SH-SY5Y (cell line): ENCODE results near the gene BRD3OS.

Experiments used
- GATA2 ChIP-seq: IDR thresholded peaks from 2 replicates; pipeline ENCODE4 v1.6.1; 2011; ENCODE audit warnings: mild to moderate bottlenecking, low read depth, low read length
- GATA3 ChIP-seq: IDR thresholded peaks from 2 replicates; pipeline ENCODE4 v1.6.1; 2011; ENCODE audit warnings: low read depth, mild to moderate bottlenecking, low read length, moderate library complexity

The BRD3OS gene

GRCh38 chr9:134029248-134030226 is 4.3 kb downstream of the BRD3OS start:
- TF ChIP-seq GATA3 (no peak), GATA2 (no peak)

GRCh38 chr9:134030821-134031470 is 5.7 kb downstream of the BRD3OS start:
- TF ChIP-seq GATA2: no peak
- TF ChIP-seq GATA3: no peak

- no peak for TF ChIP-seq GATA3
- TF ChIP-seq GATA2: no peak
Measured at GRCh38 chr9:134031783-134032182, 6.5 kb downstream of the BRD3OS start.

- no peak for TF ChIP-seq GATA3
- no peak for TF ChIP-seq GATA2
Measured at GRCh38 chr9:134032456-134033222, 7.4 kb downstream of the BRD3OS start.

- no peak for TF ChIP-seq GATA2
- no peak for TF ChIP-seq GATA3
Measured at GRCh38 chr9:134033516-134034214, 8.4 kb downstream of the BRD3OS start.

- TF ChIP-seq GATA3 (no peak), GATA2 (no peak)
Measured at GRCh38 chr9:134034215-134035040, 9.1 kb downstream of the BRD3OS start.

- TF ChIP-seq GATA3 (no peak), GATA2 (no peak)
Measured at GRCh38 chr9:134035041-134036039, 10.1 kb downstream of the BRD3OS start.

- TF ChIP-seq GATA2: no peak
- TF ChIP-seq GATA3: no peak
Measured at GRCh38 chr9:134036130-134036529, 10.8 kb downstream of the BRD3OS start.

GRCh38 chr9:134037641-134038040 is 12.4 kb downstream of the BRD3OS start:
- TF ChIP-seq GATA2: no peak
- TF ChIP-seq GATA3: no peak

GRCh38 chr9:134039386-134040175 is 14.3 kb downstream of the BRD3OS start:
- TF ChIP-seq GATA3: no peak
- no peak for TF ChIP-seq GATA2

GRCh38 chr9:134040176-134040565 is 14.9 kb downstream of the BRD3OS start:
- TF ChIP-seq GATA2 (no peak), GATA3 (no peak)
